GM23338 (cell line): ENCODE data around the gene STAT4. TPM values are rescaled to one million over a fixed set of nuclear protein-coding genes. Genes with fewer than 3 reads are reported as not detected.

Experiments
- ATAC-seq: fragments of 200-7000 bp; cut with Tn5 transposase; 3 replicates; pipeline ENCODE4 v1.9.1; 2020
- DNase-seq: peaks from one replicate; pipeline ENCODE4 v3.0.0-alpha.2; 2015; ENCODE audit warnings: low spot score
- H2AFZ ChIP-seq: fragments of 200-600 bp; sonication (generic); 2 replicates; pipeline ENCODE4 v1.8.0; 2016; ENCODE audit warnings: antibody characterized with exemption, mild to moderate bottlenecking, moderate library complexity
- H3F3A ChIP-seq: fragments of 200-600 bp; sonication (generic); replicated peaks from 2 replicates; pipeline ENCODE4 v1.8.0; 2017; ENCODE audit warnings: antibody characterized with exemption, mixed run types, low read depth
- H3K27ac ChIP-seq: fragments of 200-600 bp; sonication (generic); 2 replicates; pipeline ENCODE4 v1.6.1; 2016; ENCODE audit warnings: low read depth
- H3K27me3 ChIP-seq: fragments of 200-600 bp; sonication (generic); 2 replicates; pipeline ENCODE4 v1.8.0; 2016; ENCODE audit warnings: mild to moderate bottlenecking, mixed run types, moderate library complexity; ENCODE audit not compliant: insufficient read depth
- H3K36me3 ChIP-seq: fragments of 200-600 bp; sonication (generic); 2 replicates; pipeline ENCODE4 v1.8.0; 2016; ENCODE audit warnings: mild to moderate bottlenecking; ENCODE audit not compliant: insufficient read depth
- H3K4me1 ChIP-seq: fragments of 200-600 bp; sonication (generic); 2 replicates; pipeline ENCODE4 v1.8.0; 2016; ENCODE audit warnings: mild to moderate bottlenecking, moderate library complexity; ENCODE audit not compliant: insufficient read depth
- H3K4me2 ChIP-seq: fragments of 200-600 bp; sonication (generic); 2 replicates; pipeline ENCODE4 v1.7.1; 2017; ENCODE audit warnings: mixed run types
- H3K4me3 ChIP-seq: fragments of 200-600 bp; sonication (generic); 2 replicates; pipeline ENCODE4 v1.6.1; 2016; ENCODE audit warnings: mixed run types
- H3K79me2 ChIP-seq: fragments of 200-600 bp; sonication (generic); replicated peaks from 2 replicates; pipeline ENCODE4 v1.8.0; 2017; ENCODE audit warnings: mild to moderate bottlenecking; ENCODE audit not compliant: insufficient read depth
- H3K9me2 ChIP-seq: fragments of 200-600 bp; sonication (generic); 2 replicates; pipeline ENCODE4 v1.8.0; 2017; ENCODE audit not compliant: insufficient read depth
- H4K20me1 ChIP-seq: fragments of 200-600 bp; sonication (generic); replicated peaks from 2 replicates; pipeline ENCODE4 v1.8.0; 2017; ENCODE audit warnings: mild to moderate bottlenecking; ENCODE audit not compliant: insufficient read depth
- H3K27ac Mint-ChIP-seq: 2 replicates; pipeline ENCODE4 v1.8.0; 2020; ENCODE audit warnings: inconsistent platforms, mild to moderate bottlenecking, moderate library complexity, mixed read lengths
- H3K27me3 Mint-ChIP-seq: 3 replicates; pipeline ENCODE4 v1.8.0; 2022; ENCODE audit warnings: low read depth, mild to moderate bottlenecking, moderate library complexity, mixed read lengths, inconsistent platforms; ENCODE audit not compliant: insufficient read depth, poor library complexity
- H3K36me3 Mint-ChIP-seq: 3 replicates; pipeline ENCODE4 v1.8.0; 2021; ENCODE audit warnings: low read depth, mild to moderate bottlenecking, inconsistent platforms, moderate library complexity, mixed read lengths
- H3K4me1 Mint-ChIP-seq: 3 replicates; pipeline ENCODE4 v1.8.0; 2020; ENCODE audit warnings: mild to moderate bottlenecking, inconsistent platforms, mixed read lengths
- H3K4me3 Mint-ChIP-seq: 3 replicates; pipeline ENCODE4 v1.8.0; 2021; ENCODE audit warnings: moderate library complexity, mild to moderate bottlenecking, inconsistent platforms, mixed read lengths
- H3K9me3 Mint-ChIP-seq: 3 replicates; pipeline ENCODE4 v1.8.0; 2020; ENCODE audit warnings: moderate library complexity, mild to moderate bottlenecking, inconsistent platforms, mixed read lengths
- CTCF ChIP-seq, 2 experiments: fragments of 200-600 bp in 1 of 2; sonication (generic) in 1 of 2; conservative IDR thresholded peaks; 2 replicates each; pipeline versions ENCODE4 v1.5.1 to v1.6.1; 2016 to 2017; ENCODE audit warnings: antibody characterized with exemption in 2 of 2, low read depth in 2 of 2, mild to moderate bottlenecking in 2 of 2, moderate library complexity in 1 of 2
- ETS1 ChIP-seq: IDR thresholded peaks from 2 replicates; pipeline ENCODE4 v1.6.1; 2016; ENCODE audit warnings: antibody characterized with exemption
- JUNB ChIP-seq: IDR thresholded peaks from one replicate; pipeline ENCODE4 v1.6.1; 2016; ENCODE audit warnings: antibody characterized with exemption; ENCODE audit not compliant: unreplicated experiment
- NANOG ChIP-seq: IDR thresholded peaks from 2 replicates; pipeline ENCODE4 v1.6.1; 2016; ENCODE audit warnings: antibody characterized with exemption, borderline replicate concordance
- POLR2AphosphoS5 ChIP-seq: IDR thresholded peaks from 2 replicates; pipeline ENCODE4 v1.6.1; 2016; ENCODE audit warnings: antibody characterized with exemption, low read depth
- ZNF331 ChIP-seq: fragments of 250-450 bp; sonication (Bioruptor Pico); IDR thresholded peaks from 2 replicates; pipeline ENCODE4 v1.5.0; 2020; ENCODE audit warnings: low read depth, mild to moderate bottlenecking, moderate library complexity
- polyA plus RNA-seq: library from polyadenylated mRNA; unstranded; fragments of >200 nt; fragmentation: Nextera tagmentation; extraction: Ambion mirVana; gene quantifications from 2 replicates; pipeline ENCODE4 v1.2.1, GENCODE V29; 2016
- total RNA-seq: library from RNA; depleted of rRNA; stranded (reverse); fragments of >200 nt; shearing (Covaris generic); gene quantifications from 2 replicates; pipeline ENCODE4 v1.2.3, GENCODE V29; 2014
- TF ChIP-seq, protein P1 (sequence below): fragments of 250-450 bp; sonication (Bioruptor Pico); IDR thresholded peaks from 2 replicates; pipeline ENCODE4 v1.5.0; 2020; ENCODE audit warnings: mild to moderate bottlenecking, moderate library complexity

Gene STAT4
- total and polyA plus RNA-seq, 2 experiments from 2014 or later = 0.52 to 0.86 TPM

GRCh38 chr2:191122638-191123294 lies 28.0 kb downstream of the STAT4 start:
- H3K9me2 ChIP-seq = no peaks in the 10 kb centered on the region
- 0 out of 2 replicates have a peak overlapping the region, but pooled peaks have one; percentile 23 for H2AFZ ChIP-seq
- no peaks in the 10 kb centered on the region for H3K27me3 Mint-ChIP-seq
- no peaks in the 10 kb centered on the region for H3K36me3 Mint-ChIP-seq
- no peak overlapping the region for H3K27ac Mint-ChIP-seq
- H3K9me3 Mint-ChIP-seq = no peaks in the 10 kb centered on the region
- H3K4me1 Mint-ChIP-seq = no peaks in the 10 kb centered on the region
- H3F3A ChIP-seq = no peaks in the 10 kb centered on the region
- ATAC-seq = no peak
- no peaks in the 10 kb centered on the region for H3K4me1 ChIP-seq
- no peak for DNase-seq
- H3K4me2 ChIP-seq = no peak overlapping the region
- no peak overlapping the region for H3K4me3 Mint-ChIP-seq
- TF ChIP-seq ETS1 (no peak), ZNF331 (CRISPR knock-in tag) (no peak), NANOG (no peak), POLR2AphosphoS5 (no peak), CTCF (conservative IDR thresholded peaks at IDR 0.05; ENCODE audit: low read depth in 2 of 2) (no peak), JUNB (no peak)
- TF ChIP-seq, protein P1, sequence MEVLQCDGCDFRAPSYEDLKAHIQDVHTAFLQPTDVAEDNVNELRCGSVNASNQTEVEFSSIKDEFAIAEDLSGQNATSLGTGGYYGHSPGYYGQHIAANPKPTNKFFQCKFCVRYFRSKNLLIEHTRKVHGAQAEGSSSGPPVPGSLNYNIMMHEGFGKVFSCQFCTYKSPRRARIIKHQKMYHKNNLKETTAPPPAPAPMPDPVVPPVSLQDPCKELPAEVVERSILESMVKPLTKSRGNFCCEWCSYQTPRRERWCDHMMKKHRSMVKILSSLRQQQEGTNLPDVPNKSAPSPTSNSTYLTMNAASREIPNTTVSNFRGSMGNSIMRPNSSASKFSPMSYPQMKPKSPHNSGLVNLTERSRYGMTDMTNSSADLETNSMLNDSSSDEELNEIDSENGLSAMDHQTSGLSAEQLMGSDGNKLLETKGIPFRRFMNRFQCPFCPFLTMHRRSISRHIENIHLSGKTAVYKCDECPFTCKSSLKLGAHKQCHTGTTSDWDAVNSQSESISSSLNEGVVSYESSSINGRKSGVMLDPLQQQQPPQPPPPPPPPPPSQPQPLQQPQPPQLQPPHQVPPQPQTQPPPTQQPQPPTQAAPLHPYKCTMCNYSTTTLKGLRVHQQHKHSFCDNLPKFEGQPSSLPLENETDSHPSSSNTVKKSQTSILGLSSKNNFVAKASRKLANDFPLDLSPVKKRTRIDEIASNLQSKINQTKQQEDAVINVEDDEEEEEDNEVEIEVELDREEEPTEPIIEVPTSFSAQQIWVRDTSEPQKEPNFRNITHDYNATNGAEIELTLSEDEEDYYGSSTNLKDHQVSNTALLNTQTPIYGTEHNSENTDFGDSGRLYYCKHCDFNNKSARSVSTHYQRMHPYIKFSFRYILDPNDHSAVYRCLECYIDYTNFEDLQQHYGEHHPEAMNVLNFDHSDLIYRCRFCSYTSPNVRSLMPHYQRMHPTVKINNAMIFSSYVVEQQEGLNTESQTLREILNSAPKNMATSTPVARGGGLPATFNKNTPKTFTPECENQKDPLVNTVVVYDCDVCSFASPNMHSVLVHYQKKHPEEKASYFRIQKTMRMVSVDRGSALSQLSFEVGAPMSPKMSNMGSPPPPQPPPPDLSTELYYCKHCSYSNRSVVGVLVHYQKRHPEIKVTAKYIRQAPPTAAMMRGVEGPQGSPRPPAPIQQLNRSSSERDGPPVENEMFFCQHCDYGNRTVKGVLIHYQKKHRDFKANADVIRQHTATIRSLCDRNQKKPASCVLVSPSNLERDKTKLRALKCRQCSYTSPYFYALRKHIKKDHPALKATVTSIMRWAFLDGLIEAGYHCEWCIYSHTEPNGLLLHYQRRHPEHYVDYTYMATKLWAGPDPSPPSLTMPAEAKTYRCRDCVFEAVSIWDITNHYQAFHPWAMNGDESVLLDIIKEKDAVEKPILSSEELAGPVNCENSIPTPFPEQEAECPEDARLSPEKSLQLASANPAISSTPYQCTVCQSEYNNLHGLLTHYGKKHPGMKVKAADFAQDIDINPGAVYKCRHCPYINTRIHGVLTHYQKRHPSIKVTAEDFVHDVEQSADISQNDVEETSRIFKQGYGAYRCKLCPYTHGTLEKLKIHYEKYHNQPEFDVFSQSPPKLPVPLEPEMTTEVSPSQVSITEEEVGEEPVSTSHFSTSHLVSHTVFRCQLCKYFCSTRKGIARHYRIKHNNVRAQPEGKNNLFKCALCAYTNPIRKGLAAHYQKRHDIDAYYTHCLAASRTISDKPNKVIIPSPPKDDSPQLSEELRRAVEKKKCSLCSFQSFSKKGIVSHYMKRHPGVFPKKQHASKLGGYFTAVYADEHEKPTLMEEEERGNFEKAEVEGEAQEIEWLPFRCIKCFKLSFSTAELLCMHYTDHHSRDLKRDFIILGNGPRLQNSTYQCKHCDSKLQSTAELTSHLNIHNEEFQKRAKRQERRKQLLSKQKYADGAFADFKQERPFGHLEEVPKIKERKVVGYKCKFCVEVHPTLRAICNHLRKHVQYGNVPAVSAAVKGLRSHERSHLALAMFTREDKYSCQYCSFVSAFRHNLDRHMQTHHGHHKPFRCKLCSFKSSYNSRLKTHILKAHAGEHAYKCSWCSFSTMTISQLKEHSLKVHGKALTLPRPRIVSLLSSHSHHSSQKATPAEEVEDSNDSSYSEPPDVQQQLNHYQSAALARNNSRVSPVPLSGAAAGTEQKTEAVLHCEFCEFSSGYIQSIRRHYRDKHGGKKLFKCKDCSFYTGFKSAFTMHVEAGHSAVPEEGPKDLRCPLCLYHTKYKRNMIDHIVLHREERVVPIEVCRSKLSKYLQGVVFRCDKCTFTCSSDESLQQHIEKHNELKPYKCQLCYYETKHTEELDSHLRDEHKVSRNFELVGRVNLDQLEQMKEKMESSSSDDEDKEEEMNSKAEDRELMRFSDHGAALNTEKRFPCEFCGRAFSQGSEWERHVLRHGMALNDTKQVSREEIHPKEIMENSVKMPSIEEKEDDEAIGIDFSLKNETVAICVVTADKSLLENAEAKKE (CRISPR knock-in tag) = no peak
- H3K27me3 ChIP-seq = no peaks in the 10 kb centered on the region
- no peaks in the 10 kb centered on the region for H3K36me3 ChIP-seq
- no peaks in the 10 kb centered on the region for H4K20me1 ChIP-seq
- H3K79me2 ChIP-seq = no peaks in the 10 kb centered on the region
- no peak overlapping the region for H3K4me3 ChIP-seq
- H3K27ac ChIP-seq = no peak overlapping the region
